Activated CD8-positive, alpha-beta memory T cell treated with anti-CD3 and anti-CD28 coated beads, Interleukin-2, amount 50 U/mL, for 4 hours (primary cell): Measurements from ENCODE around the gene NKX1-1.

Source experiments
- DNase-seq: peaks from one replicate; pipeline ENCODE4 v3.0.0-alpha.2; 2020

Gene NKX1-1

GRCh38 chr4:1416051-1416947 is 10.1 kb upstream of the NKX1-1 start:
- no peak for DNase-seq

DNA sequence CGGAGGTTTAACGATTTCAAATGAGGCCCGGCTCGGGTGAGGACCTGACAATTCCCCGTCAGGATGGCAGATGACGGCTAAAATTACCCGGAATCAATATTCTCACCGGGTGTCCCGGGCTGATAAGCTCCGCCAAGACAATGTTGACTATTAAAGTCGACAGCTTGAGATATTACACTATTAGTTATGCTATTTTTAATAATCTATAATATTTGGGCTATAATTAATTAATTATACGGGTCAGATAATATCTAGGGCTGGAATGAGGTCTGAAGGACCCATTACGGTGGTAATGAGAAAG is 9.4 kb upstream of the NKX1-1 start:
- DNase-seq, result no peak

- DNase-seq, result no peak
Observed at GRCh38 chr4:1414831-1415680, 8.8 kb upstream of the NKX1-1 start.

DNA sequence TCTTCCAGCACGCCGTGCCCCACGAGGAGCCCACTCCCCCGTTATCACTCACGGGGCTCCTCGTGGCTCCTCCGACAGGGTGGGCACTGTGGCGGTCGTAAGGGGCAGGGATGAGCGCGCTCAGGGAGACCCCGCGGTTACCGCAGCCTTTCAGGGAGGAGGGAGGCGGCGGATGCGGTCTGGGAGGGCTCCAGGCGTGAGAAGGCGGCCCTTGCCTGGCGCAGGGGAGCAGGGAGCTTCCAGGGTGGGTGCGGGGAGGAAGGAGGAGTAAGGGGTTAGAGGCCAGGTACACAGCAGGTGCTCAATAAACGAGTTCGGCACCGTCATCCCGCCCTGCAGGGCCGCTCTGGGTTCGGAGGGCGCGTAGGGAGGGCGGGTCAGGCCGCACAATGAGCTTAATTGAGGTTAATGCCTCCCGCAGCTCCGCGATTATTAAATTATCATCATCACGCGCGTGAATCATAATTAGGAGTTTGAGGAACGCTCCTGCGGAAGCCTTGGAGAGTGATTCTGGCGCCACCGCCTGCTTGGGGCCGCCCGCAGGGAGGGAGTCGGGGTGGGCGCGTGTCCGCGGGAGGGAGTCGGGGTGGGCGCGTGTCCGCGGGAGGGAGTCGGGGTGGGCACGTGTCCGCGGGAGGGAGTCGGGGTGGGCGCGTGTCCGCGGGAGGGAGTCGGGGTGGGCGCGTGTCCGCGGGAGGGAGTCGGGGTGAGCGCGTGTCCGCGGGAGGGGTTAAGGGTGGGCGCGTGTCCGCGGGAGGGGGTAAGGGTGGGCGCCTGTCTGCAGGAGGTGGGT is 7.6 kb upstream of the NKX1-1 start:
- no peak for DNase-seq

DNA sequence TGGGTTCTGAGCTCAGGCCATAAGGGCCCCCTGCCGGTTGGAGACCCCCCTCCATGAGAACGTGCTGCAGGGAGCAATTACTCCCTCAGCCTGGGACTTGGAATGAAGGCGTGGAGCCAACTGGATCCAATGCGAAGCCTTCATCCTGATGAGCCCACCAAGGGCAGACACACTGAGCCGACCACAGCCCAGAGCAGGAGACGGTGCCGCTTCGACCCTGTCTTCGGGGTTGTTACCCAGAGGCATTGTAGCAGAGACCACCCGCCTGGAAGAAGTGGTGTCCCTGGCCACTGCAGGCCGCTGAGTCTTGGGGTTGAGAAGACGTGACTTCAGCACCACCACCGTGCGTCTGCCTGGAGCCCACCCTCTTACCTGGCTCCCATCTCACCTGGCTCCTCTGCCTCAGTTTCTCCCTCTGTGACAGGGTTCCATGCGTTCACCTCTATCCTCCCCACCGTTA is 7.0 kb upstream of the NKX1-1 start:
- DNase-seq, result no peak

DNA sequence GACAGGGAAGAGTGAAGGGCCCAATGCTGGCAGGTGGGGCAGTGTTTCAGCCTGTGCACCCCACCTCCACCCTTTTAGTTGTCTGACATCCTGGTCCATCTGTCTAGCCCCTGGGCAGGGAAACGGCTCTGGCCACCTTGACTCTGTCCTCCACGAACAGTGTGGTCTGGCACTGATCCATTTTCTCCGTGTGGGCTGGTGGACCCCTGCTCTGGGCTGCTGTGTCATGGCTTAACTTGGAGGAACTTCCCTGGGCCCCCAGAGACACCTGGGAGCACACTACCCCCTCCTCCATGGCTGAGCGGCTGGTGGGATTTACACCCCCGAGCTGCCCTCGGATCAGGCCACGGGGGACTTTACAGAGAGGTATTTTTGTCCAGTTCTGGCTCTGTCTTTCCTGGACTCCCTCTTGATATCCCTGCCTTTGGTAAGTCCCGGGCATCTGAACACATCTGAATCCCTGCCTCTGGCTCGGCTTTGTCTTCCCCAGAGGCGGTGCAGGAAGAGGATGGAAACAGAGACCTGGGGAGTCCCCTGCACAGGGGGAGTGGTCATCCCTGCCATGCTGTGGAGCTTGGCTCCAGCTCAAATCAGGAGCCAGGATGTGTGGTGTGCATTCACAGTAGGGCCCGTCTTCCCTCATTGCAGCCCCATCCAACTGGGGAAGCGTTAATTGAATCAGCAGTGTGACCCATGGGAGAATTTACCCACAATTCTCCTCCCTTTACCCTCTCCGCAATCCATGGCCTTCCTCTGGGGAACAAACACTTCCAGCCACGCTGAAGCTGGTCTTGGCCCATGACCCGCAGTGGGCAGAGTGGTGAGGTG is 6.3 kb upstream of the NKX1-1 start:
- no peak for DNase-seq

GRCh38 chr4:1411436-1412375 is 5.5 kb upstream of the NKX1-1 start:
- no peak for DNase-seq

GRCh38 chr4:1410491-1411325 is 4.5 kb upstream of the NKX1-1 start:
- peak; percentile 37 for DNase-seq

GRCh38 chr4:1409491-1410425 is 3.5 kb upstream of the NKX1-1 start:
- no peak for DNase-seq

DNA sequence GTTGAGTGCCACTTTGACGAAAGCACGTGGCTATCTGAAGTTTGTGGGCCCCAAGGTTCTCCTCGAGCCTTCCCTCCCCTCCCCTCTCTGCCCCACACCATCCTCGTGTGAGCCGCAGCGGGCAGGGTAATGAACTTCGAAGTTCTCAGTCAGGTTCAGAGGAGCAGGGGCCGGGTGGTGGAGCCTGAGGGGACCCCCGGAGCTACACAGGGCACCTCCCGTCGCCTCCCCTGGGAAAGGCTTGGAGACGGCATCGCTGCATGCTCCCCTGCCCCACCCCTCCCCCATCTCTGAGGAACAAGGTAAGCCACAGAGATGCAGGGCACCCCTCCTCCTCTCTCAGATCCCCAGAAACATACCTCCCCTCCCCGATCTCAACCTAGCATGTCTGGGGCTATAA is 2.8 kb upstream of the NKX1-1 start:
- no peak for DNase-seq

DNA sequence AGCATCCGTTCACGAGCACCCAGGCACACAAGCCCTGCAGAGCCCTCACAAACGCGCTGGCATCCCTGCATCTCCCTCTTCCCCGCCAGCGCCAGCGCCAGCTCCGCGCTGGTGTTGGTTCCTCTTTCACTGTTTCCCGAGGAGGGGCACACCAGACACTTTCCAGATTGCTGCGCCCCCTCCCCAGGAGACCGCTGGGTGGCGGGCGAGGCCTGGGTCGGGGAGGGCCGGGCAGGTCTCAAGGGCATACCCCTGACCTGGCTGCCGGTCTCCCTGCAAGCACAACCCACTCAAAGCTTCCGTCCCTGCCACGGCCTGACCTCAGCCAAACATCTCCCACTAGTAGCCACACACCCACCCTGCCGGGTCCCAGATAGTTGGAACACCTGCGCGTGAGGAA is 2.2 kb upstream of the NKX1-1 start:
- no peak for DNase-seq

DNA sequence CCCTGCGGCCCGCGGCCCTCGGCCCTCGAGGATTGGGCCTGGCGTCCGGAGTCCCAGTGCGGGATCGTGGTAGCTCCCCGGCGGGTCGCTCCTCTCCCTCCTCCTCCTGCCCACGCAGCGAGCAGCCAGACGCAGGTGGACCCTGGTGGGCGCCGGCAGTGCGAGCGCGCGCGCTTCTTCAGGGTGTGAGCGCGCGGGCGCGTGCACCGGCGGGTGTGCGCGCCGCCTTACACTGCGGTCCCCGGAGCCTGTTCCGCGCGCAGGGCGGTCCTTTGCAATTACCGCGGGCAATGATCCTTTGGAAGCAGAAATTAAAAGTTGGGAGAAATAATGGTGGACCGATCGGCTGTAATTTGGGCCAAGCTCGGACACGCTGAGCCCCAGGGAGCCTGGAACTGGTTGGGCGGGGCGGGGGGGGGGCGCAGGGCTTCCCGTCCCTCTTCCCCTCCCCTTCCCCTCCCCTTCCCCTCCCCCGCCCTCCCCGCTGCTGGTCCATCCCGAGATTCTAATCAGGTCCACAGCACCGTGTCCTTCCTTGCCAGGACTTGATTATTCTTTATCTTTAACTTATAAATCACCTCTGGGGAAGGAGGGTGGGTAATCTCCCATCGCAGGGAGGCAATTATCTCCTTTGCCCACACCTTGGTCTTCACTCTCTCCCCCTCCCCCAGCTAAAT is 1.6 kb upstream of the NKX1-1 start:
- no peak for DNase-seq

DNA sequence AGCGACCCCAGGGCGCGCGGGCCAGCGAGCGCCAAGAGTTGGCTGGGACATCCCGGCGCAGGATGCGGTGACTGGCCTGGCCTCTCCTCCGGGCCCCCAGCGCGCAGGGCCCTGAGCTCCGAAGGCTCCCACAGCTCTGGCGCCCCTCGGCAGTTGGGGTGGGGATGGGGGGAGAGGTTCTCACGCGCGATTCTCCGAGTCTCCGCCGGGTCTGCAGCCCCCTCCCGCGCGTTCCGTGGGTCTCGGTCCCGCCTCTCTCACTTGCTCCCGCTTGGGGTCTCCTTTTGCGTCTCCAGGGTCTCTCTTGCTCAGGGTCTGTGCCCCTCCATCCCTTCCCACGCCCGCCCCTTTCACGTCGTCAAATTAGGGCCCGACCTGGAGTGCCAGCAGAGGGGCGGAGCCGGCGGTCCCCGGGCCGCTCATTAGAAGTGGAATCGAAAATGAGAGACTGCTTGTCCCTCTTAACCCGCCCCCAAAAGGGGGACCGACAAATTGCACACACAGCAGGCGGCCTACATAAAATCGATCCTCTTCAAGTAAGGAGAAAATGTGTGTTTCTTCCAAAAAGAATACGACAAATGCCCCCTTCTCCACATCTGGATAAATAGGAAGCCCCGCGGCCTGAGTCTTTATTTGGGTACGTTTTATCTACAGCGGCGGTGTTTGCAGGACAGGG is 877 bp upstream of the NKX1-1 start:
- no peak for DNase-seq

DNA sequence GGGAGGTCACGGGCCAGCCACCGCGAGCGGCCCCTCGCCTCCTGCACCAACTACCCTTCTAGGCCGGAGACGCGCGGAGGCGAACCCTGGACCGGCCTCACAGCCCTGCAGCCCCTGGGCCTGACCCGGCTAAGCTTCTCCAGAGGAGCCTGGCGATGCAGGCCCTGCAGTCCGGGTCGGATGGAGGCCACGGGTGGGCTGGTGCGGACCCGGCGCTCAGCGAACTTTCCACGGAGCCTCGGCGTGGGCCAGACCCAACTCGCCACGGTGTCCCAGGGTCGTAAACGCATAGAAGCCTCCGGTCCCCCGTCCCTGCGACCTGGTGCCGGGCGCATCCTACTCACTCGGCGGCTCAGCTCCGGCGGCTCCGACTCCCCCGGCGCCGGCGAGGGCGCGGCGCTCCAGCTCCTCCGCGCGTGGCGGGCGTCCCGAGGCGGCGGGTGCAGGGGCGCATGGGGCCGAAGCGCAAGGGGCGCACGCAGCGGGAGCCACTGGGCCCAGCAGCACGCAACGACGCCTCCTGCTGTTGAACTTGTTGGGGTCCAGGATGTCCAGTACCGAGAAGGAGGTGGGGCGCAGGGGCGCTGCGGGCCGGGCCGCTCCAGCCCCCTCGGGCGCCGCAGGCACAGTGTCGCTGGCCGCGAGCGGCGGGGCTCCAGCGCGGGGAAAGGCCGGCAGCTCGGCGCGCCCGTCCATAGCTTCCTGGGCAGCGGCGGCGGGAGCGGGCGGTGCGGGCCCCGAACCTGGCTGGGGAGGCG is 427 bp downstream of the NKX1-1 start:
- DNase-seq, result no peak

- DNase-seq, result no peak
Observed at GRCh38 chr4:1405254-1405635, 997 bp downstream of the NKX1-1 start.

DNA sequence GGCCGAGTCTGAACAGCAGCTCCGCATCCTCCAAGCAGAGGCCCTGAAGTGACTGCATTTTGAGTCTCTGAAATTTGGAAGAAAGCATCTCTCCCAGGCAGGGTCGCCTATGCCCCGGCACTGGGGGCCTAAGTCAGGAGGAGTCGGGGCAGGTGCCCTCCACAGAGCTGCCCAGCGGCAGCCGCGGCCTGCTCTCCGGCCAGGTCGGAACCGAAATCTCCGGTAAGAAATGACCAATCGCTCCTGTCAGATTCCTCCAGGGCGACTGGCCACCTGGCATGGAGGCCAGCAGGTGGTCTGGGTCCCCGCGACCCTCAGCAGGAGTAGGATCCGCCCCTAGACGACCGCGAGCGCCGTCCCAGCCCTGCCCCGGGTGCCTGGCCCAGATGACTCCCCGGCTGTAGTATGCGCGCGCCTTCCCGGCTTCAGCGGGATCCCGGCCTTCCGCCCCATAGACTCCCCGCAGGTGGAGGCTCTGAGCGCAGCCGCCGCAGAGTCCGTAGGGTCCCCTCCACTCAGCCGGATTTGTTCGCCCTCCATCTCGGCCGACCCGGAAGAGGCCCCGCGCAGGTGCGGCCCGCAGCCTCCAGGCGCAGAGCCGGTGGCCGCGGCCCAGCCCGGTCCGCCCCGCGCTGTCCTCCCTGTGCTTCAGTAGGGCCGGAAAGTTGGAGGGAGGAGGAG is 1.5 kb downstream of the NKX1-1 start:
- DNase-seq, result no peak
